B cell (primary cell): ENCODE measurements around the gene S100PBP. TPM values are rescaled to one million over a fixed set of nuclear protein-coding genes. Genes with fewer than 3 reads are reported as not detected.
"Not testable (repeated sequence)": the region's sequence is repeated elsewhere in the genome, so short reads cannot be mapped to it uniquely, and the experiment has no call there.

Experiments
- ATAC-seq: fragments of 200-7000 bp; cut with Tn5 transposase; one replicate; pipeline ENCODE4 v1.10.0; 2021; ENCODE audit warnings: low read depth, mild to moderate bottlenecking, moderate number of reproducible peaks, moderate library complexity
- CTCF ChIA-PET: fragments of 350-600 bp; sonication (Branson Sonifier 250); formaldehyde crosslinking; loops from one replicate; lab custom pipeline; 2021; ENCODE audit warnings: antibody characterized with exemption, inconsistent platforms; lab: Charles Lee
- POLR2A ChIA-PET: fragments of 350-600 bp; sonication (Branson Sonifier 250); formaldehyde crosslinking; loops from one replicate; lab custom pipeline; 2021; ENCODE audit warnings: antibody characterized with exemption; lab: Charles Lee
- DNase-seq: peaks from one replicate; pipeline ENCODE4 v3.0.0; 2013
- H2AFZ ChIP-seq: 2 replicates; pipeline ENCODE4 v1.6.1; 2012; ENCODE audit warnings: mild to moderate bottlenecking, low read depth, low read length; ENCODE audit not compliant: insufficient read depth, poor library complexity, severe bottlenecking
- H3K27ac ChIP-seq, 2 donors: 1 replicate in 1 of 2; 2 replicates in 1 of 2; pipeline ENCODE4 v1.5.1; 2012 to 2013; ENCODE audit warnings: low read length in 2 of 2, mild to moderate bottlenecking in 2 of 2, moderate library complexity in 1 of 2
- H3K27me3 ChIP-seq, 4 experiments: fragments of 200-600 bp in 1 of 4; sonication (generic) in 1 of 4; replicated peaks in 1 of 4; 1 replicate in 2 of 4; 2 replicates in 2 of 4; pipeline versions ENCODE4 v1.6.1 to v1.7.0; 2013 to 2016; ENCODE audit warnings: low read length in 3 of 4, mild to moderate bottlenecking in 2 of 4, mixed read lengths in 1 of 4, moderate library complexity in 1 of 4; ENCODE audit not compliant: insufficient read depth in 4 of 4, control insufficient read depth in 3 of 4; ENCODE audit errors: control extremely low read depth in 1 of 4
- H3K36me3 ChIP-seq, 2 experiments: replicated peaks in 1 of 2; 1 replicate in 1 of 2; 2 replicates in 1 of 2; pipeline versions ENCODE4 v1.6.1 to v1.7.1; 2013; ENCODE audit warnings: low read length in 1 of 2; ENCODE audit not compliant: insufficient read depth in 2 of 2, control insufficient read depth in 1 of 2; ENCODE audit errors: control extremely low read depth in 1 of 2, extremely low read depth in 1 of 2
- H3K4me1 ChIP-seq, 2 donors: fragments of 200-600 bp in 1 of 2; sonication (generic) in 1 of 2; 1 replicate in 1 of 2; 2 replicates in 1 of 2; pipeline versions ENCODE4 v1.5.1 to v1.6.1; 2013 to 2017; ENCODE audit warnings: low read length in 2 of 2; ENCODE audit not compliant: control insufficient read depth in 2 of 2, insufficient read depth in 2 of 2
- H3K4me2 ChIP-seq: replicated peaks from 2 replicates; pipeline ENCODE3; 2012; ENCODE audit warnings: mild to moderate bottlenecking, low read depth, low read length; ENCODE audit not compliant: poor library complexity, severe bottlenecking
- H3K4me3 ChIP-seq, 5 experiments: fragments of 200-600 bp in 1 of 5; sonication (generic) in 1 of 5; 1 replicate in 3 of 5; 2 replicates in 2 of 5; pipeline versions ENCODE4 v1.5.1 to v1.7.0; 2011 to 2016; ENCODE audit warnings: low read length in 4 of 5, mild to moderate bottlenecking in 4 of 5, low read depth in 2 of 5, control low read depth in 1 of 5, moderate library complexity in 1 of 5; ENCODE audit not compliant: insufficient read depth in 1 of 5; ENCODE audit errors: control extremely low read depth in 1 of 5, extremely low read depth in 1 of 5
- H3K79me2 ChIP-seq: fragments of 200-600 bp; sonication (generic); one replicate; pipeline ENCODE4 v1.6.0; 2016; ENCODE audit warnings: low read length; ENCODE audit not compliant: control insufficient read depth, insufficient read depth
- H3K9ac ChIP-seq: fragments of 200-600 bp; sonication (generic); 2 replicates; pipeline ENCODE4 v1.6.1; 2017; ENCODE audit warnings: mild to moderate bottlenecking, low read length, moderate library complexity
- H3K9me3 ChIP-seq, 3 donors: one replicate each; pipeline versions ENCODE4 v1.6.1 to v1.7.1; 2013; ENCODE audit warnings: low read length in 2 of 3; ENCODE audit not compliant: control insufficient read depth in 2 of 3, insufficient read depth in 1 of 3; ENCODE audit errors: control extremely low read depth in 1 of 3
- H4K20me1 ChIP-seq: 2 replicates; pipeline ENCODE4 v1.6.0; 2012; ENCODE audit warnings: mild to moderate bottlenecking, low read length; ENCODE audit not compliant: insufficient read depth, control insufficient read depth, poor library complexity, severe bottlenecking
- H3K27ac Mint-ChIP-seq: one replicate; pipeline ENCODE4 v1.8.0; 2021; ENCODE audit warnings: mixed read lengths
- H3K27me3 Mint-ChIP-seq: one replicate; pipeline ENCODE4 v1.8.0; 2021; ENCODE audit warnings: mixed read lengths
- H3K4me1 Mint-ChIP-seq: one replicate; pipeline ENCODE4 v1.8.0; 2021; ENCODE audit warnings: mixed read lengths
- H3K4me3 Mint-ChIP-seq: one replicate; pipeline ENCODE4 v1.8.0; 2021; ENCODE audit warnings: mixed read lengths
- H3K9me3 Mint-ChIP-seq: one replicate; pipeline ENCODE4 v1.8.0; 2022; ENCODE audit warnings: mixed read lengths; ENCODE audit not compliant: insufficient read depth
- EZH2 ChIP-seq: IDR thresholded peaks from 2 replicates; pipeline ENCODE4 v1.6.1; 2012; ENCODE audit warnings: borderline replicate concordance, low read depth, mild to moderate bottlenecking, moderate library complexity, low read length; ENCODE audit not compliant: insufficient read depth, poor library complexity, severe bottlenecking
- WGBS: methylation state at CpG from one replicate; pipeline ENCODE4 v1.1.5; 2013; ENCODE audit warnings: missing lambda C conversion rate; ENCODE audit not compliant: insufficient coverage; 5-methylcytosine and 5-hydroxymethylcytosine counted together
- intact Hi-C: fragments of 100-400 bp; cut with micrococcal nuclease; formaldehyde crosslinking; loops from one replicate; pipeline ENCODE4 v1.10.0; 2022
- polyA plus RNA-seq: library from polyadenylated mRNA; depleted of rRNA; stranded (reverse); fragments of >200 nt; gene quantifications from 2 replicates; pipeline ENCODE4 v1.2.3, GENCODE V29; 2012
- total RNA-seq, 2 donors: library from RNA; stranded (reverse); fragments of 120-200 nt in 1 of 2; gene quantifications; 1 replicate in 1 of 2; 2 replicates in 1 of 2; pipeline versions ENCODE4 v1.2.3 to v1.2.4, GENCODE V29; 2013 to 2022
- TF ChIP-seq, protein P1 (sequence below): fragments of 200-600 bp; IDR thresholded peaks from one replicate; pipeline ENCODE4 v1.8.0; 2022; ENCODE audit warnings: antibody characterized with exemption, mild to moderate bottlenecking

Gene S100PBP
- total and polyA plus RNA-seq, 2 donors (not counting 1 experiment from before 2014, with no cell fraction given): 32.5 to 94.1 TPM

DNA sequence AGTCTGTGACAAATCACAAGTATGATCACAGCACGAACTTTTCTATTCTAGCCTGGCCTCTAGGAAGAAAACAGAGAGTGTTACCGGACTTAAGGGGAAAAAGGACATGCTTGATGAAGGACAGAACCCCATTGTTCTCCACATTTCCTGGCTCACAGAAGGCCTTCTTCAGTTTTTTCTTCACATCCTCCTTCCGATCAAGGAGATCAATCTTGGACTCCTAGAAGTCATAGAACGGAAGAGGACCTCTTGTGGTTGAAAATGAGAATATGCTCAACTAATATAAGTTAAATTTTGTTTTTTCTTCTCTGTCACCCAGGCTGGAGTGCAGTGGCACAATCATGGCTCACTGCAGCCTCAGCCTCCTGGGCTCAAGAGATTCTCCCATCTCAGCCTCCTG, 30.6 kb upstream of the S100PBP start:
- no peaks in the 10 kb centered on the region for H3K9me3 Mint-ChIP-seq
- no peaks in the 10 kb centered on the region for H3K27me3 ChIP-seq
- DNase-seq: no peak
- ChIA-PET POLR2A (no interaction called here), CTCF (interaction anchor here (0.6 to 0.8 kb wide), 2 partner anchors 13 to 25 kb away, joined by 3 read pairs; no protein-coding TSS in a partner anchor)
- no peak for ATAC-seq
- no peak overlapping the region for H2AFZ ChIP-seq
- no peak overlapping the region for H3K4me3 ChIP-seq
- no peak overlapping the region for H3K27ac Mint-ChIP-seq
- peaks cover 3% of the 10 kb centered on the region for H3K79me2 ChIP-seq
- no peaks in the 10 kb centered on the region for H3K27me3 Mint-ChIP-seq
- H3K4me1 ChIP-seq: no peaks in the 10 kb centered on the region
- no peak overlapping the region for H3K4me3 Mint-ChIP-seq
- H3K4me2 ChIP-seq: no peak overlapping the region
- H3K9me3 ChIP-seq: no peaks in the 10 kb centered on the region
- H4K20me1 ChIP-seq: no peaks in the 10 kb centered on the region
- no peak for TF ChIP-seq EZH2
- TF ChIP-seq, protein P1, sequence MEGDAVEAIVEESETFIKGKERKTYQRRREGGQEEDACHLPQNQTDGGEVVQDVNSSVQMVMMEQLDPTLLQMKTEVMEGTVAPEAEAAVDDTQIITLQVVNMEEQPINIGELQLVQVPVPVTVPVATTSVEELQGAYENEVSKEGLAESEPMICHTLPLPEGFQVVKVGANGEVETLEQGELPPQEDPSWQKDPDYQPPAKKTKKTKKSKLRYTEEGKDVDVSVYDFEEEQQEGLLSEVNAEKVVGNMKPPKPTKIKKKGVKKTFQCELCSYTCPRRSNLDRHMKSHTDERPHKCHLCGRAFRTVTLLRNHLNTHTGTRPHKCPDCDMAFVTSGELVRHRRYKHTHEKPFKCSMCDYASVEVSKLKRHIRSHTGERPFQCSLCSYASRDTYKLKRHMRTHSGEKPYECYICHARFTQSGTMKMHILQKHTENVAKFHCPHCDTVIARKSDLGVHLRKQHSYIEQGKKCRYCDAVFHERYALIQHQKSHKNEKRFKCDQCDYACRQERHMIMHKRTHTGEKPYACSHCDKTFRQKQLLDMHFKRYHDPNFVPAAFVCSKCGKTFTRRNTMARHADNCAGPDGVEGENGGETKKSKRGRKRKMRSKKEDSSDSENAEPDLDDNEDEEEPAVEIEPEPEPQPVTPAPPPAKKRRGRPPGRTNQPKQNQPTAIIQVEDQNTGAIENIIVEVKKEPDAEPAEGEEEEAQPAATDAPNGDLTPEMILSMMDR: no peak
- intact Hi-C loops: no loop called here
- H3K4me1 Mint-ChIP-seq: no peaks in the 10 kb centered on the region
- no peak overlapping the region for H3K27ac ChIP-seq
- no peak overlapping the region for H3K9ac ChIP-seq
- H3K36me3 ChIP-seq: peaks cover 7 to 51% of the 10 kb centered on the region in 2 experiments
- WGBS: 83% methylated on average over 1 of the region's 4 CpGs

DNA sequence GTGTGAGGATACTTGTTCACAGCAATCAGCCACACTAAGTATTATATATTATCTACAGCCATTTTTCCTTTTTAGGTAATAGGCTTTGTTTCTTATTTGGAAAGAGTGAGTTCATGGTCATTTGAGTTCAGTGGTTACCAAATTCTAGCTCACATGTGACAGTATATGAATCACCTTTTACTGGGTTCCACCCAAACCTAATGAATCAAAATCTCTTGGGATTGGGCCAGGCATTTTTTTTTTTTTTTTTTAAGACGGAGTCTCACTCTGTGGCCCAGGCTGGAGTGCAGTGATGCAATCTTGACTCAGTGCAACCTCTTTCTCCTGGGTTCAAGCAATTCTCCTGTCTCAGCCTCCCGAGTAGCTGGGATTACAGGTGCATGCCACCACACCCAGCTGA, 28.1 kb upstream of the S100PBP start:
- H2AFZ ChIP-seq, H3K9ac ChIP-seq, intact Hi-C loops, H3K4me3 ChIP-seq, H3K27me3 Mint-ChIP-seq, H3K4me1 ChIP-seq, H3K4me3 Mint-ChIP-seq, ATAC-seq, H4K20me1 ChIP-seq, DNase-seq, H3K9me3 Mint-ChIP-seq, H3K9me3 ChIP-seq, H3K27me3 ChIP-seq, H3K79me2 ChIP-seq, H3K27ac ChIP-seq, H3K4me2 ChIP-seq, H3K27ac Mint-ChIP-seq: not testable (repeated sequence)
- no CpG with 5 or more reads among the region's 2 CpGs for WGBS
- ChIA-PET POLR2A (interaction anchor here (0.7 kb wide), 1 partner anchor 28 kb away, joined by 4 read pairs; the partner anchor contains the start of genes S100PBP and YARS1), CTCF (interaction anchor here (1.5 kb wide), 1 partner anchor 17 kb away, joined by 5 read pairs; no protein-coding TSS in a partner anchor)
- H3K4me1 Mint-ChIP-seq: peaks cover 10% of the 10 kb centered on the region
- H3K36me3 ChIP-seq: peaks cover 9 to 46% of the 10 kb centered on the region in 2 experiments
